OCI-LY7 (cell line): Measurements from ENCODE around the gene ARHGAP6. TPM values are rescaled to one million over a fixed set of nuclear protein-coding genes. Genes with fewer than 3 reads are reported as not detected.

ENCODE experiments used
- BruUV-seq: library from RNA; stranded (reverse); fragments of 400-500 nt; replicated peaks from 2 replicates; lab custom pipeline; 2021; lab: Mats Ljungman, UMichigan
- CTCF ChIA-PET: fragments of 300-600 bp; sonication (Branson Sonifier 250); formaldehyde crosslinking; loops from one replicate; lab custom pipeline; 2022; ENCODE audit warnings: antibody characterized with exemption; ENCODE audit not compliant: unreplicated experiment; lab: Charles Lee
- POLR2A ChIA-PET: fragments of 300-600 bp; sonication (Branson Sonifier 250); formaldehyde crosslinking; loops from one replicate; lab custom pipeline; 2022; ENCODE audit warnings: antibody characterized with exemption; lab: Charles Lee
- DNase-seq: peaks from one replicate; pipeline ENCODE4 v3.0.0-alpha.2; 2015; ENCODE audit warnings: low spot score
- H2AFZ ChIP-seq: fragments of 200-600 bp; sonication (generic), shearing (Covaris generic); 2 replicates; pipeline ENCODE4 v1.6.1; 2014; ENCODE audit warnings: mild to moderate bottlenecking, antibody characterized with exemption, low read length, moderate library complexity
- H3K27ac ChIP-seq: fragments of 200-600 bp; sonication (generic); 2 replicates; pipeline ENCODE4 v1.5.1; 2014; ENCODE audit warnings: mixed run types, low read depth, mild to moderate bottlenecking, moderate library complexity, low read length, inconsistent platforms; ENCODE audit not compliant: poor library complexity, severe bottlenecking
- H3K36me3 ChIP-seq: fragments of 200-600 bp; sonication (generic); 2 replicates; pipeline ENCODE4 v1.6.1; 2014; ENCODE audit warnings: mild to moderate bottlenecking, antibody characterized with exemption, low read length, moderate library complexity, mixed read lengths; ENCODE audit not compliant: insufficient read depth
- H3K4me1 ChIP-seq: fragments of 200-600 bp; sonication (generic); 2 replicates; pipeline ENCODE4 v1.5.1; 2014; ENCODE audit warnings: mild to moderate bottlenecking, low read length; ENCODE audit not compliant: insufficient read depth, poor library complexity, severe bottlenecking
- H3K4me2 ChIP-seq: fragments of 200-600 bp; sonication (generic); 2 replicates; pipeline ENCODE4 v1.6.1; 2014; ENCODE audit warnings: mild to moderate bottlenecking, low read length
- H3K4me3 ChIP-seq: fragments of 200-600 bp; sonication (generic); 2 replicates; pipeline ENCODE4 v1.5.1; 2014; ENCODE audit warnings: mild to moderate bottlenecking, low read depth, low read length; ENCODE audit not compliant: poor library complexity, severe bottlenecking
- H3K79me2 ChIP-seq: fragments of 200-600 bp; sonication (generic); 2 replicates; pipeline ENCODE4 v1.6.1; 2016; ENCODE audit warnings: low read depth, mild to moderate bottlenecking, low read length, moderate library complexity, mixed read lengths; ENCODE audit not compliant: insufficient read depth
- H3K9me2 ChIP-seq: fragments of 200-600 bp; sonication (generic); 2 replicates; pipeline ENCODE4 v1.6.1; 2016; ENCODE audit warnings: mild to moderate bottlenecking, low read length, mixed read lengths; ENCODE audit not compliant: insufficient read depth
- H3K9me3 ChIP-seq: fragments of 200-600 bp; sonication (generic); 2 replicates; pipeline ENCODE4 v1.6.1; 2014; ENCODE audit warnings: mild to moderate bottlenecking, mixed run types, low read length, mixed read lengths
- H4K20me1 ChIP-seq: fragments of 200-600 bp; sonication (generic); 2 replicates; pipeline ENCODE4 v1.6.1; 2014; ENCODE audit warnings: mild to moderate bottlenecking, antibody characterized with exemption, low read length, moderate library complexity, mixed read lengths; ENCODE audit not compliant: insufficient read depth
- CTCF ChIP-seq: fragments of 200-600 bp; sonication (generic); conservative IDR thresholded peaks from 2 replicates; pipeline ENCODE4 v1.5.1; 2014; ENCODE audit warnings: mild to moderate bottlenecking, antibody characterized with exemption, low read length, moderate library complexity, mixed read lengths
- EZH2phosphoT487 ChIP-seq: fragments of 200-600 bp; sonication (generic); IDR thresholded peaks from 2 replicates; pipeline ENCODE4 v1.6.1; 2018; ENCODE audit warnings: low read depth, borderline replicate concordance, mild to moderate bottlenecking, mixed run types, antibody characterized with exemption, low read length, moderate library complexity, mixed read lengths
- intact Hi-C: fragments of 100-400 bp; cut with micrococcal nuclease; formaldehyde crosslinking; loops from one replicate; pipeline ENCODE4 v1.10.0; 2022; ENCODE audit not compliant: unreplicated experiment
- total RNA-seq, 2 experiments: library from RNA; depleted of rRNA in 1 of 2; stranded (reverse); fragments of >200 nt in 1 of 2; shearing (Covaris generic) in 1 of 2; gene quantifications; 2 replicates each; pipeline ENCODE4 v1.2.3, GENCODE V29; 2014 to 2022

ARHGAP6 gene
- total RNA-seq, 2 experiments from 2014 or later: not detected

- CTCF ChIA-PET: no interaction called here
- Histone ChIP-seq H3K4me3 (no peak overlapping the region), H3K79me2 (no peaks in the 10 kb centered on the region), H3K9me2 (no peaks in the 10 kb centered on the region), H3K4me2 (no peak overlapping the region), H3K27ac (no peak overlapping the region), H2AFZ (no peak overlapping the region), H4K20me1 (no peaks in the 10 kb centered on the region), H3K4me1 (peaks cover 6% of the 10 kb centered on the region), H3K36me3 (no peaks in the 10 kb centered on the region), H3K9me3 (no peaks in the 10 kb centered on the region)
- DNase-seq: no peak
- intact Hi-C loops: no loop called here
- POLR2A ChIA-PET: no interaction called here
- TF ChIP-seq EZH2phosphoT487: no peak
- no peak for TF ChIP-seq CTCF
- BruUV-seq: no TSS peak
Measured at GRCh38 chrX:11575332-11575731, 90.4 kb downstream of the ARHGAP6 start.

- CTCF ChIA-PET: no interaction called here
- no TSS peak for BruUV-seq
- H4K20me1 ChIP-seq: no peaks in the 10 kb centered on the region
Measured at GRCh38 chrX:11567528-11568220, 98.0 kb downstream of the ARHGAP6 start.

More at GRCh38 chrX:11567528-11568220, 98.0 kb downstream of the ARHGAP6 start:
- Histone ChIP-seq H3K36me3 (no peaks in the 10 kb centered on the region), H3K9me3 (no peaks in the 10 kb centered on the region), H3K9me2 (no peaks in the 10 kb centered on the region), H3K4me3 (no peak overlapping the region), H3K79me2 (no peaks in the 10 kb centered on the region), H3K4me1 (no peaks in the 10 kb centered on the region), H3K4me2 (no peak overlapping the region), H3K27ac (no peak overlapping the region), H2AFZ (no peak overlapping the region)
- POLR2A ChIA-PET: no interaction called here
- intact Hi-C loops: no loop called here
- DNase-seq: no peak
- no peak for TF ChIP-seq CTCF
- TF ChIP-seq EZH2phosphoT487: no peak
